K562 (cell line): ENCODE results near the gene ATP6V0E2. TPM values are rescaled to one million over a fixed set of nuclear protein-coding genes. Genes with fewer than 3 reads are reported as not detected.

ENCODE experiments used
- ATAC-seq: fragments of 200-7000 bp; cut with Tn5 transposase; 3 replicates; pipeline ENCODE4 v1.9.1; 2020; ENCODE audit warnings: moderate library complexity
- BruUV-seq: library from RNA; stranded (reverse); fragments of 400-500 nt; replicated peaks from 2 replicates; lab custom pipeline; 2021; lab: Mats Ljungman, UMichigan
- CTCF ChIA-PET: fragments of 300-600 bp; formaldehyde crosslinking; extraction: SDS; loops from one replicate; lab custom pipeline; 2021; ENCODE audit warnings: low intra/inter-chr PET ratio; lab: Yijun Ruan, JAX
- POLR2A ChIA-PET: fragments of 300-600, 350-650 bp; sonication (Branson Sonifier 250); formaldehyde crosslinking; extraction: SDS; loops from one replicate; lab custom pipeline; 2021; ENCODE audit warnings: antibody characterized with exemption, inconsistent platforms; lab: Yijun Ruan, JAX
- DNase-seq, 4 experiments: peaks; one replicate each; pipeline versions ENCODE4 v3.0.0 to v3.0.0-alpha.2; 2011 to 2018; ENCODE audit warnings: low spot score in 3 of 4, mixed read lengths in 3 of 4; ENCODE audit errors: extremely low read depth in 1 of 4
- FAIRE-seq: peaks from 2 replicates; lab custom pipeline; 2011; peaks lifted over from hg19 to GRCh38; lab: Jason Lieb, UNC
- H2AFZ ChIP-seq: 2 replicates; pipeline ENCODE4 v1.6.0; 2011; ENCODE audit warnings: low read depth, low read length, control low read depth, inconsistent platforms
- H3K27ac ChIP-seq: fragments of 200-600 bp; 3 replicates; pipeline ENCODE4 v1.8.0; 2011; ENCODE audit warnings: low read depth, mild to moderate bottlenecking, control low read depth, inconsistent platforms, low read length, moderate library complexity, mixed read lengths; ENCODE audit errors: extremely low read depth
- H3K27me3 ChIP-seq, 2 experiments: fragments of 300-600 bp in 1 of 2; 2 replicates in 1 of 2; 3 replicates in 1 of 2; pipeline versions ENCODE4 v1.6.0 to v1.8.0; 2011; ENCODE audit warnings: inconsistent platforms in 2 of 2, low read length in 2 of 2, mild to moderate bottlenecking in 1 of 2, mixed read lengths in 1 of 2, moderate library complexity in 1 of 2; ENCODE audit not compliant: control insufficient read depth in 2 of 2, insufficient read depth in 2 of 2
- H3K36me3 ChIP-seq: fragments of 300-600 bp; 3 replicates; pipeline ENCODE4 v1.8.0; 2011; ENCODE audit warnings: mild to moderate bottlenecking, low read length, inconsistent platforms; ENCODE audit not compliant: control insufficient read depth, insufficient read depth
- H3K4me1 ChIP-seq, 2 experiments: fragments of 200-600 bp in 1 of 2; replicated peaks in 1 of 2; 2 replicates in 1 of 2; 3 replicates in 1 of 2; pipeline versions ENCODE4 v1.5.1 to v1.8.0; 2011; ENCODE audit warnings: inconsistent platforms in 2 of 2, low read length in 2 of 2, mild to moderate bottlenecking in 1 of 2, mixed read lengths in 1 of 2, moderate library complexity in 1 of 2; ENCODE audit not compliant: control insufficient read depth in 2 of 2, insufficient read depth in 2 of 2
- H3K4me2 ChIP-seq: 2 replicates; pipeline ENCODE4 v1.6.1; 2011; ENCODE audit warnings: low read length, control low read depth, inconsistent platforms, mixed read lengths; ENCODE audit not compliant: insufficient read depth
- H3K4me3 ChIP-seq: fragments of 200-600 bp; sonication (generic), shearing (Covaris generic); 2 replicates; pipeline ENCODE4 v1.5.1; 2016; ENCODE audit warnings: control low read depth, inconsistent platforms
- H3K79me2 ChIP-seq: fragments of 200-600 bp; 3 replicates; pipeline ENCODE4 v1.8.0; 2011; ENCODE audit warnings: low read length, inconsistent platforms; ENCODE audit not compliant: control insufficient read depth, insufficient read depth
- H3K9ac ChIP-seq, 2 experiments: 2 replicates each; pipeline versions ENCODE4 v1.6.0 to v1.6.1; 2011; ENCODE audit warnings: low read depth in 2 of 2, low read length in 2 of 2, control low read depth in 1 of 2, inconsistent platforms in 1 of 2, mild to moderate bottlenecking in 1 of 2, mixed read lengths in 1 of 2; ENCODE audit not compliant: insufficient read depth in 1 of 2
- H3K9me1 ChIP-seq: one replicate; pipeline ENCODE4 v1.6.0; 2011; ENCODE audit warnings: inconsistent platforms, mild to moderate bottlenecking, low read length, moderate library complexity; ENCODE audit not compliant: control insufficient read depth, insufficient read depth
- H3K9me3 ChIP-seq: replicated peaks from 2 replicates; pipeline ENCODE4 v1.5.1; 2011; ENCODE audit warnings: low read depth, low read length, inconsistent platforms; ENCODE audit not compliant: control insufficient read depth, insufficient read depth
- H4K20me1 ChIP-seq: replicated peaks from 2 replicates; pipeline ENCODE4 v1.6.1; 2011; ENCODE audit warnings: low read length, inconsistent platforms, mixed read lengths; ENCODE audit not compliant: control insufficient read depth, insufficient read depth
- TAL1 ChIP-seq: fragments of 450-650 bp; IDR thresholded peaks from 2 replicates; pipeline ENCODE4 v1.6.1; 2016; ENCODE audit warnings: mild to moderate bottlenecking
- ZNF24 ChIP-seq: fragments of 450-650 bp; IDR thresholded peaks from 2 replicates; pipeline ENCODE4 v1.6.1; 2016
- ZNF311 ChIP-seq: fragments of 250-450 bp; sonication (Bioruptor Pico); IDR thresholded peaks from 2 replicates; pipeline ENCODE4 v1.4.0; 2020; ENCODE audit warnings: mild to moderate bottlenecking, moderate library complexity
- WGBS: fragments of 100-300 bp; shearing (Covaris generic); methylation state at CpG from one replicate; pipeline ENCODE4 v1.1.6; 2016; ENCODE audit warnings: low coverage, mixed read lengths; ENCODE audit not compliant: insufficient coverage; ENCODE audit errors: missing lambda C conversion rate; 5-methylcytosine and 5-hydroxymethylcytosine counted together
- in situ Hi-C: fragments of 300-500 bp; cut with MboI; formaldehyde crosslinking; loops from 4 replicates; pipeline ENCODE4 v1.15.0; 2018; ENCODE audit warnings: inconsistent platforms, mixed read lengths
- intact Hi-C: fragments of 100-400 bp; cut with micrococcal nuclease; formaldehyde crosslinking; loops from 2 replicates; pipeline ENCODE4 v1.14.2; 2022
- polyA plus RNA-seq, 8 experiments: library from polyadenylated mRNA; depleted of rRNA in 4 of 8; stranded (reverse) in 5 of 8; unstranded in 3 of 8; fragments of >200 nt; fragmentation: Nextera tagmentation in 2 of 8; fragmentation: Illumina TruSeq in 1 of 8; extraction: Ambion mirVana in 2 of 8; extraction: Trizol in 1 of 8; gene quantifications; 2 replicates each; pipeline versions ENCODE4 v1.2.1 to v1.2.3, GENCODE V29; 2011 to 2014; ENCODE audit warnings: inconsistent platforms in 1 of 8, missing spikeins in 1 of 8
- total RNA-seq, 7 experiments: library from RNA; depleted of rRNA in 6 of 7; stranded (reverse); fragments of >200 nt in 6 of 7; fragmentation: Illumina TruSeq in 2 of 7; extraction: Trizol in 2 of 7; gene quantifications; 2 replicates each; pipeline versions ENCODE4 v1.2.1 to v1.2.3, GENCODE V29; 2011 to 2021; ENCODE audit warnings: low replicate concordance in 1 of 7
- TF ChIP-seq, protein P1 (sequence below): IDR thresholded peaks from 2 replicates; pipeline ENCODE4 v1.6.1; 2012; ENCODE audit warnings: low read depth, low read length, improper control_type of control experiment, borderline replicate concordance

The ATP6V0E2 gene
- total and polyA plus RNA-seq, 9 of the 15 experiments (the other 6 are each of a cell fraction or from before 2014, with no cell fraction given), result 0.55 to 18.5 (median 10.9) TPM

- intact Hi-C loops, result no loop called here
- ChIA-PET CTCF (no interaction called here), POLR2A (interaction anchor here (0.6 kb wide), 1 partner anchor 291 kb away, joined by 4 read pairs; no protein-coding TSS in a partner anchor)
- Histone ChIP-seq H3K4me2 (no peak overlapping the region), H3K4me1 (peaks cover 8 to 33% of the 10 kb centered on the region in 2 experiments; a peak in 3 of 5 replicates), H3K36me3 (no peaks in the 10 kb centered on the region), H3K4me3 (no peak overlapping the region), H3K9me1 (no peaks in the 10 kb centered on the region), H3K27ac (no peak overlapping the region), H2AFZ (no peak overlapping the region), H3K9ac (0 out of 4 replicates have a peak overlapping the region, but pooled peaks of 1 of the 2 experiments have one; percentile 19), H3K79me2 (no peaks in the 10 kb centered on the region)
- FAIRE-seq, result no peak
- 37% methylated on average over 16 of the region's 16 CpGs for WGBS
- no peak for ATAC-seq
- BruUV-seq, result no TSS peak
- TF ChIP-seq TAL1 (no peak), ZNF311 (CRISPR knock-in tag) (no peak), ZNF24 (no peak)
- TF ChIP-seq, protein P1, sequence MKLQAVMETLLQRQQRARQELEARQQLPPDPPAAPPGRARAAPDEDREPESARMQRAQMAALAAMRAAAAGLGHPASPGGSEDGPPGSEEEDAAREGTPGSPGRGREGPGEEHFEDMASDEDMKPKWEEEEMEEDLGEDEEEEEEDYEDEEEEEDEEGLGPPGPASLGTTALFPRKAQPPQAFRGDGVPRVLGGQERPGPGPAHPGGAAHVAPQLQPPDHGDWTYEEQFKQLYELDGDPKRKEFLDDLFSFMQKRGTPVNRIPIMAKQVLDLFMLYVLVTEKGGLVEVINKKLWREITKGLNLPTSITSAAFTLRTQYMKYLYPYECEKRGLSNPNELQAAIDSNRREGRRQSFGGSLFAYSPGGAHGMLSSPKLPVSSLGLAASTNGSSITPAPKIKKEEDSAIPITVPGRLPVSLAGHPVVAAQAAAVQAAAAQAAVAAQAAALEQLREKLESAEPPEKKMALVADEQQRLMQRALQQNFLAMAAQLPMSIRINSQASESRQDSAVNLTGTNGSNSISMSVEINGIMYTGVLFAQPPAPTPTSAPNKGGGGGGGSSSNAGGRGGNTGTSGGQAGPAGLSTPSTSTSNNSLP, result no peak
- TF ChIP-seq, all 486 proteins: peak for 0
- Histone ChIP-seq H3K27me3 (peaks cover 0 to 24% of the 10 kb centered on the region in 2 experiments; a peak in 2 of 5 replicates), H3K9me3 (no peaks in the 10 kb centered on the region), H4K20me1 (no peaks in the 10 kb centered on the region)
- in situ Hi-C loops, result no loop called here
- DNase-seq, result no peak
These were observed 4.2 kb downstream of the ATP6V0E2 start for GRCh38 chr7:149877890-149878522.
